IMR-90 (cell line): ENCODE data around the gene SMIM33. TPM values are rescaled to one million over a fixed set of nuclear protein-coding genes. Genes with fewer than 3 reads are reported as not detected.

Experiments
- ATAC-seq: fragments of 200-7000 bp; cut with Tn5 transposase; 2 replicates; pipeline ENCODE4 v1.9.1; 2020; ENCODE audit warnings: low read depth, mild to moderate bottlenecking, moderate library complexity
- BruUV-seq: library from RNA; stranded (reverse); fragments of 400-500 nt; replicated peaks from 2 replicates; lab custom pipeline; 2021; lab: Mats Ljungman, UMichigan
- CTCF ChIA-PET: fragments of 300-600 bp; formaldehyde crosslinking; extraction: SDS; loops from one replicate; lab custom pipeline; 2021; ENCODE audit warnings: antibody characterized with exemption; lab: Yijun Ruan, JAX
- POLR2A ChIA-PET: fragments of 300-600 bp; sonication (Branson Sonifier 250); formaldehyde crosslinking; loops from one replicate; lab custom pipeline; 2022; ENCODE audit warnings: antibody characterized with exemption; ENCODE audit not compliant: unreplicated experiment; lab: Charles Lee
- DNase-seq: peaks from one replicate; pipeline ENCODE4 v3.0.0; 2013
- H2AFZ ChIP-seq: replicated peaks from 2 replicates; pipeline ENCODE3; 2013; ENCODE audit warnings: low read length, mild to moderate bottlenecking; ENCODE audit not compliant: poor library complexity
- H2AK5ac ChIP-seq: 2 replicates; pipeline ENCODE4 v1.6.1; 2013; ENCODE audit warnings: low read depth, low read length, inconsistent platforms
- H2AK9ac ChIP-seq: replicated peaks from 2 replicates; pipeline ENCODE3; 2013; ENCODE audit warnings: mild to moderate bottlenecking, low read depth, low read length, moderate library complexity; ENCODE audit not compliant: poor library complexity
- H2BK120ac ChIP-seq: 2 replicates; pipeline ENCODE4 v1.6.1; 2013; ENCODE audit warnings: low read depth, low read length, inconsistent platforms
- H2BK15ac ChIP-seq: 3 replicates; pipeline ENCODE4 v1.6.1; 2013; ENCODE audit warnings: low read depth, low read length, inconsistent platforms
- H2BK20ac ChIP-seq: 2 replicates; pipeline ENCODE4 v1.6.1; 2013; ENCODE audit warnings: low read depth, mild to moderate bottlenecking, inconsistent platforms, low read length, moderate library complexity
- H2BK5ac ChIP-seq: 2 replicates; pipeline ENCODE4 v1.6.1; 2013; ENCODE audit warnings: mild to moderate bottlenecking, low read depth, low read length, inconsistent platforms; ENCODE audit not compliant: poor library complexity, severe bottlenecking
- H3K14ac ChIP-seq: replicated peaks from 2 replicates; pipeline ENCODE4 v1.6.1; 2013; ENCODE audit warnings: low read depth, low read length, inconsistent platforms
- H3K18ac ChIP-seq: 2 replicates; pipeline ENCODE4 v1.6.1; 2013; ENCODE audit warnings: low read depth, low read length, control low read depth
- H3K23ac ChIP-seq: 2 replicates; pipeline ENCODE4 v1.6.1; 2013; ENCODE audit warnings: low read depth, low read length, inconsistent platforms
- H3K27ac ChIP-seq: 2 replicates; pipeline ENCODE4 v1.5.1; 2013; ENCODE audit warnings: mild to moderate bottlenecking, control low read depth, low read length; ENCODE audit not compliant: insufficient read depth
- H3K27me3 ChIP-seq: 2 replicates; pipeline ENCODE4 v1.6.1; 2013; ENCODE audit warnings: low read length; ENCODE audit not compliant: control insufficient read depth, insufficient read depth
- H3K36me3 ChIP-seq: 2 replicates; pipeline ENCODE4 v1.6.1; 2013; ENCODE audit warnings: low read length, mixed read lengths; ENCODE audit not compliant: control insufficient read depth, insufficient read depth
- H3K4ac ChIP-seq: 2 replicates; pipeline ENCODE4 v1.6.1; 2013; ENCODE audit warnings: low read depth, low read length, inconsistent platforms
- H3K4me1 ChIP-seq: 2 replicates; pipeline ENCODE4 v1.6.1; 2013; ENCODE audit warnings: low read length, mixed read lengths; ENCODE audit not compliant: control insufficient read depth, insufficient read depth
- H3K4me2 ChIP-seq: 2 replicates; pipeline ENCODE4 v1.6.1; 2013; ENCODE audit warnings: low read depth, mild to moderate bottlenecking, control low read depth, low read length, moderate library complexity
- H3K4me3 ChIP-seq: 2 replicates; pipeline ENCODE4 v1.5.1; 2013; ENCODE audit warnings: low read depth, mild to moderate bottlenecking, control low read depth, low read length, moderate library complexity; ENCODE audit not compliant: insufficient read depth
- H3K56ac ChIP-seq: 2 replicates; pipeline ENCODE4 v1.6.1; 2013; ENCODE audit warnings: low read length, inconsistent platforms; ENCODE audit not compliant: insufficient read depth; ENCODE audit errors: extremely low read depth
- H3K79me1 ChIP-seq, 2 experiments: 2 replicates each; pipeline ENCODE4 v1.6.1; 2013; ENCODE audit warnings: low read length in 2 of 2, inconsistent platforms in 1 of 2, low read depth in 1 of 2
- H3K9ac ChIP-seq: 2 replicates; pipeline ENCODE4 v1.6.1; 2013; ENCODE audit warnings: low read depth, low read length, control low read depth
- H3K9me1 ChIP-seq: 2 replicates; pipeline ENCODE4 v1.6.1; 2013; ENCODE audit warnings: low read length, inconsistent platforms; ENCODE audit not compliant: insufficient read depth
- H3K9me3 ChIP-seq: 2 replicates; pipeline ENCODE4 v1.6.1; 2013; ENCODE audit warnings: low read length; ENCODE audit not compliant: control insufficient read depth, insufficient read depth
- H4K20me1 ChIP-seq: 2 replicates; pipeline ENCODE4 v1.6.1; 2013; ENCODE audit warnings: low read length, inconsistent platforms; ENCODE audit not compliant: insufficient read depth
- H4K5ac ChIP-seq: 2 replicates; pipeline ENCODE4 v1.6.1; 2013; ENCODE audit warnings: mild to moderate bottlenecking, low read depth, low read length, control low read depth
- H4K8ac ChIP-seq, 2 experiments: 2 replicates each; pipeline ENCODE4 v1.6.1; 2013; ENCODE audit warnings: low read depth in 2 of 2, low read length in 2 of 2, control low read depth in 1 of 2, inconsistent platforms in 1 of 2
- H4K91ac ChIP-seq: 2 replicates; pipeline ENCODE4 v1.6.1; 2013; ENCODE audit warnings: low read depth, low read length, inconsistent platforms; ENCODE audit not compliant: insufficient read depth
- BHLHE40 ChIP-seq: fragments of 150-350 bp; IDR thresholded peaks from 2 replicates; pipeline ENCODE4 v1.6.1; 2016; ENCODE audit warnings: mild to moderate bottlenecking, low read depth, low read length
- CEBPB ChIP-seq: IDR thresholded peaks from 2 replicates; pipeline ENCODE4 v1.6.1; 2012; ENCODE audit warnings: low read depth, low read length, improper control_type of control experiment
- CHD1 ChIP-seq: IDR thresholded peaks from 2 replicates; pipeline ENCODE4 v1.6.1; 2012; ENCODE audit warnings: low read depth, low read length, improper control_type of control experiment
- CTCF ChIP-seq: conservative IDR thresholded peaks from 2 replicates; pipeline ENCODE4 v1.5.1; 2012; ENCODE audit warnings: mild to moderate bottlenecking, low read depth, low read length, improper control_type of control experiment
- ELK1 ChIP-seq: fragments of 150-350 bp; IDR thresholded peaks from 2 replicates; pipeline ENCODE4 v1.6.1; 2016; ENCODE audit warnings: low read depth, mild to moderate bottlenecking, low read length, moderate library complexity, borderline replicate concordance
- FOS ChIP-seq: fragments of 150-350 bp; IDR thresholded peaks from 2 replicates; pipeline ENCODE4 v1.6.1; 2016; ENCODE audit warnings: low read depth, low read length
- MAFK ChIP-seq: IDR thresholded peaks from 2 replicates; pipeline ENCODE4 v1.6.1; 2012; ENCODE audit warnings: low read depth, low read length, improper control_type of control experiment
- MAZ ChIP-seq: IDR thresholded peaks from 2 replicates; pipeline ENCODE4 v1.6.1; 2012; ENCODE audit warnings: low read depth, mild to moderate bottlenecking, low read length, improper control_type of control experiment, moderate library complexity, borderline replicate concordance
- MXI1 ChIP-seq: IDR thresholded peaks from 2 replicates; pipeline ENCODE4 v1.6.1; 2012; ENCODE audit warnings: low read depth, mild to moderate bottlenecking, low read length, moderate library complexity, borderline replicate concordance
- NFE2L2 ChIP-seq: fragments of 150-350 bp; IDR thresholded peaks from 2 replicates; pipeline ENCODE4 v1.6.1; 2016; ENCODE audit warnings: low read depth, mild to moderate bottlenecking, low read length
- POLR2A ChIP-seq: IDR thresholded peaks from 2 replicates; pipeline ENCODE4 v1.6.1; 2012; ENCODE audit warnings: mild to moderate bottlenecking, low read depth, low read length
- RAD21 ChIP-seq: IDR thresholded peaks from 2 replicates; pipeline ENCODE4 v1.6.1; 2012; ENCODE audit warnings: low read length, improper control_type of control experiment
- RCOR1 ChIP-seq: IDR thresholded peaks from 2 replicates; pipeline ENCODE4 v1.6.1; 2012; ENCODE audit warnings: mild to moderate bottlenecking, low read length, improper control_type of control experiment; ENCODE audit not compliant: insufficient replicate concordance
- RFX5 ChIP-seq: IDR thresholded peaks from 2 replicates; pipeline ENCODE4 v1.8.0; 2012; ENCODE audit warnings: low read depth, mild to moderate bottlenecking, low read length, moderate library complexity
- SMC3 ChIP-seq: fragments of 150-350 bp; IDR thresholded peaks from 2 replicates; pipeline ENCODE4 v1.6.1; 2016; ENCODE audit warnings: low read depth, mild to moderate bottlenecking, antibody characterized with exemption, low read length, moderate library complexity
- USF2 ChIP-seq: fragments of 150-350 bp; IDR thresholded peaks from 2 replicates; pipeline ENCODE4 v1.6.1; 2017; ENCODE audit warnings: mild to moderate bottlenecking, antibody characterized with exemption, low read length, low read depth
- WGBS, 2 experiments: methylation state at CpG; one replicate each; pipeline versions ENCODE4 v1.1.5 to v1.1.7; 2013; ENCODE audit warnings: missing lambda C conversion rate in 2 of 2; ENCODE audit not compliant: insufficient read length in 1 of 2; ENCODE audit errors: extremely low coverage in 2 of 2; 5-methylcytosine and 5-hydroxymethylcytosine counted together
- dilution Hi-C: fragments of 300-500 bp; cut with HindIII; formaldehyde crosslinking; loops from one replicate; pipeline ENCODE4 v1.14.3; 2018; ENCODE audit warnings: low sequenced_read_pairs; ENCODE audit not compliant: unreplicated experiment
- in situ Hi-C: fragments of 300-500 bp; cut with MboI; formaldehyde crosslinking; loops from 3 replicates; pipeline ENCODE4 v1.14.3; 2019; ENCODE audit warnings: low sequenced_read_pairs, inconsistent platforms, mixed read lengths
- intact Hi-C: fragments of 100-400 bp; cut with micrococcal nuclease; formaldehyde crosslinking; loops from 2 replicates; pipeline ENCODE4 v1.10.0; 2022
- polyA plus RNA-seq, 3 experiments: library from polyadenylated mRNA; depleted of rRNA; stranded (reverse); fragments of >200 nt; gene quantifications; 2 replicates each; pipeline ENCODE4 v1.2.3, GENCODE V29; 2012; ENCODE audit warnings: low replicate concordance in 1 of 3
- total RNA-seq: library from RNA; depleted of rRNA; stranded (reverse); fragments of >200 nt; gene quantifications from 2 replicates; pipeline ENCODE4 v1.2.3, GENCODE V29; 2012

Gene SMIM33
- total and polyA plus RNA-seq, 2 of the 4 experiments (the other 2 are of a cell fraction): not detected

- no peak overlapping the region for H3K4ac ChIP-seq
- dilution Hi-C loops (no loop called here), intact Hi-C loops (no loop called here), in situ Hi-C loops (no loop called here)
- no peaks in the 10 kb centered on the region for H3K36me3 ChIP-seq
- no peaks in the 10 kb centered on the region for H4K20me1 ChIP-seq
- no peak overlapping the region for H3K23ac ChIP-seq
- no peaks in the 10 kb centered on the region; a peak in 1 of 4 replicates for H3K79me1 ChIP-seq
- POLR2A ChIA-PET: no interaction called here
- no peak overlapping the region for H2BK5ac ChIP-seq
- DNase-seq (no peak), ATAC-seq (no peak)
- no peak overlapping the region; the same call in 1 of the 2 replicates for H2AK5ac ChIP-seq
- no peaks in the 10 kb centered on the region for H3K27me3 ChIP-seq
- BruUV-seq: no TSS peak
- H3K56ac ChIP-seq: no peak overlapping the region
- H2AFZ ChIP-seq: no peak overlapping the region
- H3K14ac ChIP-seq: no peak overlapping the region
- no peak overlapping the region for H4K5ac ChIP-seq
- CTCF ChIA-PET: no interaction called here
- H3K18ac ChIP-seq: no peak overlapping the region
- H2BK120ac ChIP-seq: no peak overlapping the region
- no peaks in the 10 kb centered on the region for H3K9me3 ChIP-seq
- H3K4me1 ChIP-seq: peaks cover 6% of the 10 kb centered on the region
- H4K91ac ChIP-seq: no peak overlapping the region
- H3K9ac ChIP-seq: no peak overlapping the region
- no peak overlapping the region for H2BK20ac ChIP-seq
- TF ChIP-seq RFX5 (no peak), POLR2A (no peak), RAD21 (no peak), NFE2L2 (no peak), FOS (no peak), MXI1 (no peak), MAZ (no peak), CHD1 (no peak), SMC3 (no peak), CEBPB (no peak), BHLHE40 (no peak), RCOR1 (no peak), CTCF (no peak), ELK1 (no peak), MAFK (no peak), USF2 (no peak)
- H3K4me3 ChIP-seq: no peak overlapping the region
- peaks cover 38% of the 10 kb centered on the region for H3K9me1 ChIP-seq
- no peak overlapping the region for H2BK15ac ChIP-seq
- no peak overlapping the region for H2AK9ac ChIP-seq
- H4K8ac ChIP-seq: no peak overlapping the region
- no peak overlapping the region for H3K27ac ChIP-seq
- H3K4me2 ChIP-seq: no peak overlapping the region
- WGBS, 2 experiments: no CpG with 5 or more reads among the region's 11 CpGs
These were observed 16.1 kb upstream of the SMIM33 start for GRCh38 chr5:139454568-139455290.
